CD4-positive, alpha-beta T cell (primary cell): ENCODE results near the gene ALDH1A1. TPM values are rescaled to one million over a fixed set of nuclear protein-coding genes. Genes with fewer than 3 reads are reported as not detected.

Source experiments
- ATAC-seq: fragments of 200-7000 bp; cut with Tn5 transposase; one replicate; pipeline ENCODE4 v1.10.0; 2022; ENCODE audit warnings: mild to moderate bottlenecking; ENCODE audit not compliant: poor library complexity
- CTCF ChIA-PET: fragments of 350-600 bp; sonication (Branson Sonifier 250); formaldehyde crosslinking; loops from one replicate; lab custom pipeline; 2021; ENCODE audit warnings: antibody characterized with exemption, inconsistent platforms; lab: Charles Lee
- POLR2A ChIA-PET: fragments of 350-600 bp; sonication (Branson Sonifier 250); formaldehyde crosslinking; loops from one replicate; lab custom pipeline; 2021; ENCODE audit warnings: antibody characterized with exemption, inconsistent platforms; lab: Charles Lee
- DNase-seq, 14 experiments: peaks; one replicate each; pipeline ENCODE4 v3.0.0-alpha.2; 2013 to 2020; ENCODE audit warnings: mixed read lengths in 2 of 14
- H3K27ac ChIP-seq, 2 donors: one replicate each; pipeline versions ENCODE4 v1.5.1 to v1.7.0; 2013; ENCODE audit warnings: low read length in 2 of 2, low read depth in 1 of 2, mild to moderate bottlenecking in 1 of 2
- H3K27me3 ChIP-seq, 2 experiments: 1 replicate in 1 of 2; 2 replicates in 1 of 2; pipeline versions ENCODE4 v1.6.1 to v1.7.0; 2013; ENCODE audit warnings: low read length in 2 of 2, control low read depth in 1 of 2, mild to moderate bottlenecking in 1 of 2, moderate library complexity in 1 of 2; ENCODE audit not compliant: insufficient read depth in 2 of 2, control insufficient read depth in 1 of 2
- H3K36me3 ChIP-seq: one replicate; pipeline ENCODE4 v1.6.1; 2013; ENCODE audit warnings: low read length, control low read depth; ENCODE audit not compliant: insufficient read depth
- H3K4me1 ChIP-seq: one replicate; pipeline ENCODE4 v1.6.1; 2013; ENCODE audit warnings: low read length, control low read depth; ENCODE audit not compliant: insufficient read depth
- H3K4me3 ChIP-seq: one replicate; pipeline ENCODE4 v1.5.1; 2013; ENCODE audit warnings: mild to moderate bottlenecking, low read length, moderate library complexity
- H3K9me3 ChIP-seq, 2 experiments: 1 replicate in 1 of 2; 2 replicates in 1 of 2; pipeline versions ENCODE4 v1.6.1 to v1.7.0; 2013; ENCODE audit warnings: low read length in 2 of 2, mild to moderate bottlenecking in 2 of 2, control low read depth in 1 of 2, moderate library complexity in 1 of 2; ENCODE audit not compliant: control insufficient read depth in 1 of 2, insufficient read depth in 1 of 2
- H3K27ac Mint-ChIP-seq: one replicate; pipeline ENCODE4 v1.8.0; 2020; ENCODE audit warnings: mixed read lengths
- H3K27me3 Mint-ChIP-seq: one replicate; pipeline ENCODE4 v1.8.0; 2021; ENCODE audit warnings: mixed read lengths
- H3K36me3 Mint-ChIP-seq: one replicate; pipeline ENCODE4 v1.8.0; 2021; ENCODE audit warnings: low read depth, mixed read lengths
- H3K4me1 Mint-ChIP-seq: one replicate; pipeline ENCODE4 v1.8.0; 2021; ENCODE audit warnings: low read depth, mixed read lengths
- H3K4me3 Mint-ChIP-seq: one replicate; pipeline ENCODE4 v1.8.0; 2020; ENCODE audit warnings: mild to moderate bottlenecking, mixed read lengths
- H3K9me3 Mint-ChIP-seq: one replicate; pipeline ENCODE4 v1.8.0; 2020; ENCODE audit warnings: mixed read lengths
- CTCF ChIP-seq: fragments of 200-600 bp; IDR thresholded peaks from one replicate; pipeline ENCODE4 v1.8.0; 2022; ENCODE audit warnings: antibody characterized with exemption, mild to moderate bottlenecking
- intact Hi-C, 2 experiments: fragments of 100-400 bp; cut with DNase I in 1 of 2; cut with micrococcal nuclease in 1 of 2; formaldehyde crosslinking; loops; one replicate each; pipeline versions ENCODE4 v1.15.1 to v1.9.0; 2023 to 2025; cut with DNase I, micrococcal nuclease
- total RNA-seq, 174 experiments: library from RNA in 2 of 174; stranded (reverse) in 2 of 174; gene quantifications; one replicate each; pipeline ENCODE4 v1.2.3 and lab custom pipeline; 2021 to 2026

ALDH1A1 gene
- total RNA-seq, 2 experiments from 2014 or later, result 0.39 TPM; not detected in 1

- no peak overlapping the region for H3K27ac ChIP-seq
- H3K4me1 ChIP-seq, result no peaks in the 10 kb centered on the region
- Mint-ChIP-seq H3K9me3 (no peaks in the 10 kb centered on the region), H3K4me3 (no peak overlapping the region), H3K27me3 (peaks cover 4% of the 10 kb centered on the region), H3K36me3 (no peaks in the 10 kb centered on the region), H3K27ac (no peak overlapping the region), H3K4me1 (no peaks in the 10 kb centered on the region)
- no peaks in the 10 kb centered on the region for H3K36me3 ChIP-seq
- H3K4me3 ChIP-seq, result no peak overlapping the region
- H3K9me3 ChIP-seq, result no peaks in the 10 kb centered on the region
- DNase-seq, result no peak
- ATAC-seq, result no peak
- ChIA-PET POLR2A (no interaction called here), CTCF (no interaction called here)
- intact Hi-C loops, result no loop called here
- no peak for TF ChIP-seq CTCF
- H3K27me3 ChIP-seq, result no peaks in the 10 kb centered on the region
These were observed 27.3 kb upstream of the ALDH1A1 start for GRCh38 chr9:72980183-72980582.

GRCh38 chr9:72979405-72980100, 26.7 kb upstream of the ALDH1A1 start:
- no peak overlapping the region for H3K4me3 Mint-ChIP-seq
- H3K27ac ChIP-seq, result no peak overlapping the region
- H3K9me3 ChIP-seq, result no peaks in the 10 kb centered on the region
- H3K4me1 Mint-ChIP-seq, result no peaks in the 10 kb centered on the region
- DNase-seq (no peak), ATAC-seq (no peak)
- H3K27me3 ChIP-seq, result no peaks in the 10 kb centered on the region
- intact Hi-C loops, result no loop called here
- ChIA-PET CTCF (no interaction called here), POLR2A (no interaction called here)
- H3K36me3 ChIP-seq, result no peaks in the 10 kb centered on the region
- TF ChIP-seq CTCF, result no peak
- no peaks in the 10 kb centered on the region for H3K9me3 Mint-ChIP-seq
- H3K27me3 Mint-ChIP-seq, result peaks cover 10% of the 10 kb centered on the region
- no peaks in the 10 kb centered on the region for H3K36me3 Mint-ChIP-seq
- no peak overlapping the region for H3K4me3 ChIP-seq
- H3K27ac Mint-ChIP-seq, result no peak overlapping the region
- H3K4me1 ChIP-seq, result no peaks in the 10 kb centered on the region

- no peaks in the 10 kb centered on the region for H3K4me1 Mint-ChIP-seq
- intact Hi-C loops, result no loop called here
- CTCF ChIA-PET, result no interaction called here
These were observed 25.9 kb upstream of the ALDH1A1 start for GRCh38 chr9:72978744-72979143.

More at GRCh38 chr9:72978744-72979143, 25.9 kb upstream of the ALDH1A1 start:
- H3K9me3 Mint-ChIP-seq, result no peaks in the 10 kb centered on the region
- TF ChIP-seq CTCF, result no peak
- ATAC-seq (no peak), DNase-seq (no peak)
- H3K27ac Mint-ChIP-seq, result no peak overlapping the region
- H3K27me3 Mint-ChIP-seq, result peaks cover 15% of the 10 kb centered on the region
- no peak overlapping the region for H3K4me3 Mint-ChIP-seq
- no peak overlapping the region for H3K27ac ChIP-seq
- no peaks in the 10 kb centered on the region for H3K27me3 ChIP-seq
- no peaks in the 10 kb centered on the region for H3K9me3 ChIP-seq
- no peak overlapping the region for H3K4me3 ChIP-seq
- no peaks in the 10 kb centered on the region for H3K36me3 Mint-ChIP-seq
- POLR2A ChIA-PET, result no interaction called here
- no peaks in the 10 kb centered on the region for H3K36me3 ChIP-seq
- H3K4me1 ChIP-seq, result no peaks in the 10 kb centered on the region
